Measurements from ENCODE around the gene PRDM5.

The PRDM5 gene

GRCh38 chr4:120873554-120873953 is 49.0 kb downstream of the PRDM5 start:
- DNase-seq (ENCODE audit: low read depth) = no peak
- H3K4me3 ChIP-seq (replicated peaks; ENCODE audit: low read depth, low read length) = no peak overlapping the region
- TF ChIP-seq CTCF (IDR thresholded peaks at IDR 0.05; ENCODE audit: low read length, missing control alignments) = peak; percentile 32

GRCh38 chr4:120871173-120871572 is 51.4 kb downstream of the PRDM5 start:
- TF ChIP-seq CTCF (IDR thresholded peaks at IDR 0.05; ENCODE audit: low read length, missing control alignments) = no peak

GRCh38 chr4:120870279-120870673 is 52.2 kb downstream of the PRDM5 start:
- H3K4me3 ChIP-seq (replicated peaks; ENCODE audit: low read depth, low read length) = no peak overlapping the region
- DNase-seq (ENCODE audit: low read depth) = no peak
- no peak for TF ChIP-seq CTCF (IDR thresholded peaks at IDR 0.05; ENCODE audit: low read length, missing control alignments)

More at GRCh38 chr4:120871173-120871572, 51.4 kb downstream of the PRDM5 start:
- no peak overlapping the region for H3K4me3 ChIP-seq (replicated peaks; ENCODE audit: low read depth, low read length)
- DNase-seq (ENCODE audit: low read depth) = no peak

- peak; percentile 25 for DNase-seq (ENCODE audit: low read depth)
- no peak overlapping the region for H3K4me3 ChIP-seq (replicated peaks; ENCODE audit: low read depth, low read length)
- TF ChIP-seq CTCF (IDR thresholded peaks at IDR 0.05; ENCODE audit: low read length, missing control alignments) = no peak
Measured at GRCh38 chr4:120869613-120870278, 52.8 kb downstream of the PRDM5 start.

GRCh38 chr4:120867506-120867905 is 55.0 kb downstream of the PRDM5 start:
- H3K4me3 ChIP-seq (replicated peaks; ENCODE audit: low read depth, low read length) = no peak overlapping the region
- TF ChIP-seq CTCF (IDR thresholded peaks at IDR 0.05; ENCODE audit: low read length, missing control alignments) = no peak
- DNase-seq (ENCODE audit: low read depth) = no peak

GRCh38 chr4:120865985-120866384 is 56.5 kb downstream of the PRDM5 start:
- no peak for DNase-seq (ENCODE audit: low read depth)
- no peak overlapping the region for H3K4me3 ChIP-seq (replicated peaks; ENCODE audit: low read depth, low read length)
- no peak for TF ChIP-seq CTCF (IDR thresholded peaks at IDR 0.05; ENCODE audit: low read length, missing control alignments)

- DNase-seq (ENCODE audit: low read depth) = no peak
- no peak overlapping the region for H3K4me3 ChIP-seq (replicated peaks; ENCODE audit: low read depth, low read length)
- TF ChIP-seq CTCF (IDR thresholded peaks at IDR 0.05; ENCODE audit: low read length, missing control alignments) = no peak
Measured at GRCh38 chr4:120864969-120865368, 57.6 kb downstream of the PRDM5 start.
